GM23248 (cell line): ENCODE measurements around the gene ATOSA. TPM values are rescaled to one million over a fixed set of nuclear protein-coding genes. Genes with fewer than 3 reads are reported as not detected.

ENCODE experiments used
- DNase-seq: peaks from one replicate; pipeline ENCODE4 v3.0.0-alpha.2; 2015
- H2AFZ ChIP-seq: fragments of 200-600 bp; sonication (generic); 2 replicates; pipeline ENCODE4 v1.6.1; 2016; ENCODE audit warnings: antibody characterized with exemption
- H3F3A ChIP-seq: fragments of 200-600 bp; sonication (generic); 2 replicates; pipeline ENCODE4 v1.6.1; 2016; ENCODE audit warnings: mild to moderate bottlenecking, antibody characterized with exemption, mixed run types; ENCODE audit not compliant: insufficient read depth
- H3K27ac ChIP-seq: fragments of 200-600 bp; sonication (generic); 2 replicates; pipeline ENCODE4 v1.5.1; 2016; ENCODE audit warnings: mild to moderate bottlenecking
- H3K27me3 ChIP-seq: fragments of 200-600 bp; sonication (generic); replicated peaks from 2 replicates; pipeline ENCODE4 v1.6.1; 2016; ENCODE audit warnings: mild to moderate bottlenecking; ENCODE audit not compliant: insufficient read depth
- H3K36me3 ChIP-seq: fragments of 200-600 bp; sonication (generic); 2 replicates; pipeline ENCODE4 v1.6.1; 2016; ENCODE audit warnings: low read depth, mild to moderate bottlenecking
- H3K4me1 ChIP-seq: fragments of 200-600 bp; sonication (generic); 2 replicates; pipeline ENCODE4 v1.6.1; 2016; ENCODE audit warnings: mild to moderate bottlenecking; ENCODE audit not compliant: insufficient read depth
- H3K4me2 ChIP-seq: fragments of 200-600 bp; sonication (generic); one replicate; pipeline ENCODE4 v1.6.1; 2016; ENCODE audit warnings: mild to moderate bottlenecking; ENCODE audit not compliant: unreplicated experiment
- H3K4me3 ChIP-seq: fragments of 200-600 bp; sonication (generic); 2 replicates; pipeline ENCODE4 v1.5.1; 2016; ENCODE audit warnings: mild to moderate bottlenecking
- H3K79me2 ChIP-seq: fragments of 200-600 bp; sonication (generic); 2 replicates; pipeline ENCODE4 v1.6.1; 2016; ENCODE audit warnings: mild to moderate bottlenecking; ENCODE audit not compliant: insufficient read depth
- H3K9ac ChIP-seq: fragments of 200-600 bp; sonication (generic); 2 replicates; pipeline ENCODE4 v1.6.1; 2016; ENCODE audit warnings: mild to moderate bottlenecking
- H3K9me2 ChIP-seq: fragments of 200-600 bp; sonication (generic); 2 replicates; pipeline ENCODE4 v1.6.1; 2016; ENCODE audit warnings: mixed run types, mild to moderate bottlenecking, moderate library complexity; ENCODE audit not compliant: insufficient read depth
- H3K9me3 ChIP-seq: fragments of 200-600 bp; sonication (generic); one replicate; pipeline ENCODE4 v1.6.1; 2017; ENCODE audit warnings: low read depth
- H4K20me1 ChIP-seq: fragments of 200-600 bp; sonication (generic); 2 replicates; pipeline ENCODE4 v1.6.0; 2016; ENCODE audit not compliant: insufficient read depth
- EZH2 ChIP-seq: fragments of 200-600 bp; sonication (generic); IDR thresholded peaks from 2 replicates; pipeline ENCODE4 v1.6.1; 2018; ENCODE audit warnings: antibody characterized with exemption, mild to moderate bottlenecking; ENCODE audit not compliant: insufficient read depth, poor library complexity, severe bottlenecking
- EZH2phosphoT487 ChIP-seq: fragments of 200-600 bp; sonication (generic); IDR thresholded peaks from 2 replicates; pipeline ENCODE4 v1.6.1; 2018; ENCODE audit warnings: antibody characterized with exemption, moderate library complexity, mild to moderate bottlenecking, low read depth; ENCODE audit not compliant: insufficient read depth
- WGBS, 2 experiments: methylation state at CpG; one replicate each; pipeline ENCODE4 v1.1.6; 2015 to 2017; ENCODE audit warnings: low lambda C conversion rate in 2 of 2, low coverage in 1 of 2; ENCODE audit errors: missing lambda C conversion rate in 2 of 2; 5-methylcytosine and 5-hydroxymethylcytosine counted together
- in situ Hi-C: fragments of 300-500 bp; cut with MboI; formaldehyde crosslinking; loops from 2 replicates; pipeline ENCODE4 v1.15.0; 2020
- polyA plus RNA-seq: library from polyadenylated mRNA; unstranded; fragments of >200 nt; fragmentation: Nextera tagmentation; extraction: Ambion mirVana; gene quantifications from 2 replicates; pipeline ENCODE4 v1.2.1, GENCODE V29; 2016
- total RNA-seq: library from RNA; depleted of rRNA; stranded (reverse); fragments of >200 nt; shearing (Covaris generic); gene quantifications from 2 replicates; pipeline ENCODE4 v1.2.3, GENCODE V29; 2014

Gene ATOSA
- total and polyA plus RNA-seq, 2 experiments from 2014 or later = 6.3 to 11.0 TPM

- H3K27me3 ChIP-seq = peaks cover 10% of the 10 kb centered on the region
- no peak overlapping the region for H2AFZ ChIP-seq
- H3K4me3 ChIP-seq = no peak overlapping the region
- no peak for TF ChIP-seq EZH2
- no peak for TF ChIP-seq EZH2phosphoT487
- no peaks in the 10 kb centered on the region for H4K20me1 ChIP-seq
- no peaks in the 10 kb centered on the region for H3K9me2 ChIP-seq
- no peak overlapping the region for H3K9ac ChIP-seq
- no peaks in the 10 kb centered on the region for H3K36me3 ChIP-seq
- H3K4me2 ChIP-seq = no peak overlapping the region
- no peaks in the 10 kb centered on the region for H3K9me3 ChIP-seq
- no peaks in the 10 kb centered on the region for H3F3A ChIP-seq
- no peaks in the 10 kb centered on the region for H3K4me1 ChIP-seq
- no peak for DNase-seq
- no peak overlapping the region for H3K27ac ChIP-seq
- in situ Hi-C loops = no loop called here
- 53 to 57% methylated on average over 3 of the region's 3 CpGs for WGBS, 2 experiments
- H3K79me2 ChIP-seq = no peaks in the 10 kb centered on the region
These were observed 35.8 kb upstream of the ATOSA start for GRCh38 chr15:52714968-52715367.

GRCh38 chr15:52710708-52711389 lies 31.7 kb upstream of the ATOSA start:
- Histone ChIP-seq H3K9ac (no peak overlapping the region), H4K20me1 (no peaks in the 10 kb centered on the region), H3K4me2 (no peak overlapping the region), H3K36me3 (no peaks in the 10 kb centered on the region), H3K79me2 (no peaks in the 10 kb centered on the region), H3K27me3 (peaks cover 10% of the 10 kb centered on the region), H3K9me3 (no peaks in the 10 kb centered on the region), H3K4me1 (no peaks in the 10 kb centered on the region), H3K4me3 (no peak overlapping the region), H2AFZ (no peak overlapping the region), H3K9me2 (no peaks in the 10 kb centered on the region), H3F3A (no peaks in the 10 kb centered on the region), H3K27ac (no peak overlapping the region)
- no peak for DNase-seq
- 16 to 18% methylated on average over 2 of the region's 2 CpGs for WGBS, 2 experiments
- in situ Hi-C loops = no loop called here
- TF ChIP-seq EZH2phosphoT487 (no peak), EZH2 (no peak)

- no peaks in the 10 kb centered on the region for H3F3A ChIP-seq
- H3K4me1 ChIP-seq = no peaks in the 10 kb centered on the region
- no peaks in the 10 kb centered on the region for H3K9me3 ChIP-seq
- no peak overlapping the region for H3K27ac ChIP-seq
- TF ChIP-seq EZH2 (no peak), EZH2phosphoT487 (no peak)
- peaks cover 10% of the 10 kb centered on the region for H3K27me3 ChIP-seq
- H3K4me3 ChIP-seq = no peak overlapping the region
- H3K9me2 ChIP-seq = no peaks in the 10 kb centered on the region
- no peak overlapping the region for H3K9ac ChIP-seq
- H3K79me2 ChIP-seq = no peaks in the 10 kb centered on the region
- H3K36me3 ChIP-seq = no peaks in the 10 kb centered on the region
- H4K20me1 ChIP-seq = no peaks in the 10 kb centered on the region
- H3K4me2 ChIP-seq = no peak overlapping the region
- 85 to 90% methylated on average over 1 of the region's 1 CpG for WGBS, 2 experiments
- no peak for DNase-seq
- H2AFZ ChIP-seq = no peak overlapping the region
- in situ Hi-C loops = no loop called here
These were observed 31.0 kb upstream of the ATOSA start for GRCh38 chr15:52710050-52710707.

GRCh38 chr15:52709187-52709981 lies 30.2 kb upstream of the ATOSA start:
- no peak for DNase-seq
- no peak for TF ChIP-seq EZH2phosphoT487
- TF ChIP-seq EZH2 = no peak
- Histone ChIP-seq H3K9me3 (no peaks in the 10 kb centered on the region), H2AFZ (no peak overlapping the region), H3K27me3 (peaks cover 10% of the 10 kb centered on the region), H3K4me3 (no peak overlapping the region), H3K4me2 (no peak overlapping the region), H3K27ac (no peak overlapping the region), H3K9ac (no peak overlapping the region), H3K79me2 (no peaks in the 10 kb centered on the region), H3K4me1 (no peaks in the 10 kb centered on the region), H3F3A (no peaks in the 10 kb centered on the region), H3K9me2 (no peaks in the 10 kb centered on the region), H4K20me1 (no peaks in the 10 kb centered on the region), H3K36me3 (no peaks in the 10 kb centered on the region)
- 59 to 67% methylated on average over 10 of the region's 10 CpGs for WGBS, 2 experiments
- in situ Hi-C loops = no loop called here
